ENCODE results near the gene NME3. TPM values are rescaled to one million over a fixed set of nuclear protein-coding genes. Genes with fewer than 3 reads are reported as not detected.

Gene NME3
- total and polyA plus RNA-seq, 4 donors: 21.6 to 86.2 (median 80.0) TPM

- H3K9me3 ChIP-seq (ENCODE audit: control insufficient read depth, insufficient read depth, low read length): peaks cover 5% of the 10 kb centered on the region
- H3K27me3 ChIP-seq (ENCODE audit: control insufficient read depth, insufficient read depth, low read length): no peaks in the 10 kb centered on the region
- 84% methylated on average over 27 of the region's 32 CpGs for WGBS (ENCODE audit: insufficient coverage)
- H3K27ac ChIP-seq (ENCODE audit: low read depth, low read length): no peak overlapping the region
- H3K36me3 ChIP-seq (ENCODE audit: control insufficient read depth, insufficient read depth, low read length): peaks cover 52% of the 10 kb centered on the region
- H3K4me1 ChIP-seq (ENCODE audit: control insufficient read depth, insufficient read depth, low read length): no peaks in the 10 kb centered on the region
- no peak for DNase-seq (ENCODE audit: low read depth in 4 of 6, low spot score in 6 of 6)
- no peak overlapping the region for H3K4me3 ChIP-seq (ENCODE audit: low read depth, low read length)
These were observed 23.7 kb upstream of the NME3 start for GRCh38 chr16:1794908-1795666.

- Histone ChIP-seq H3K27me3 (ENCODE audit: control insufficient read depth, insufficient read depth, low read length) (no peaks in the 10 kb centered on the region), H3K4me3 (ENCODE audit: low read depth, low read length) (no peak overlapping the region), H3K36me3 (ENCODE audit: control insufficient read depth, insufficient read depth, low read length) (peaks cover 59% of the 10 kb centered on the region), H3K27ac (ENCODE audit: low read depth, low read length) (no peak overlapping the region), H3K4me1 (ENCODE audit: control insufficient read depth, insufficient read depth, low read length) (no peaks in the 10 kb centered on the region), H3K9me3 (ENCODE audit: control insufficient read depth, insufficient read depth, low read length) (peaks cover 5% of the 10 kb centered on the region)
- WGBS (ENCODE audit: insufficient coverage): 69% methylated on average over 18 of the region's 18 CpGs
- no peak for DNase-seq (ENCODE audit: low read depth in 4 of 6, low spot score in 6 of 6)
These were observed 23.0 kb upstream of the NME3 start for GRCh38 chr16:1794221-1794871.

GRCh38 chr16:1793578-1794220 lies 22.4 kb upstream of the NME3 start, which contains the start of gene IGFALS:
Gene IGFALS (minus strand): TSS chr16:1793705. CDS start chr16:1793652, 53 bp downstream.
- no peak for DNase-seq (ENCODE audit: low read depth in 4 of 6, low spot score in 6 of 6)
- peaks cover 66% of the 10 kb centered on the region for H3K36me3 ChIP-seq (ENCODE audit: control insufficient read depth, insufficient read depth, low read length)
- H3K9me3 ChIP-seq (ENCODE audit: control insufficient read depth, insufficient read depth, low read length): peaks cover 5% of the 10 kb centered on the region
- H3K27ac ChIP-seq (ENCODE audit: low read depth, low read length): no peak within 1 kb of the TSS
- no peaks in the 10 kb centered on the region for H3K4me1 ChIP-seq (ENCODE audit: control insufficient read depth, insufficient read depth, low read length)
- 70% methylated on average over 28 of the region's 28 CpGs for WGBS (ENCODE audit: insufficient coverage)
- H3K27me3 ChIP-seq (ENCODE audit: control insufficient read depth, insufficient read depth, low read length): no peaks in the 10 kb centered on the region
- no peak within 1 kb of the TSS for H3K4me3 ChIP-seq (ENCODE audit: low read depth, low read length)

GRCh38 chr16:1792836-1793577 lies 21.7 kb upstream of the NME3 start:
- WGBS (ENCODE audit: insufficient coverage): 89% methylated on average over 32 of the region's 33 CpGs
- Histone ChIP-seq H3K4me3 (ENCODE audit: low read depth, low read length) (no peak overlapping the region), H3K4me1 (ENCODE audit: control insufficient read depth, insufficient read depth, low read length) (no peaks in the 10 kb centered on the region), H3K27ac (ENCODE audit: low read depth, low read length) (no peak overlapping the region), H3K9me3 (ENCODE audit: control insufficient read depth, insufficient read depth, low read length) (peaks cover 3% of the 10 kb centered on the region), H3K27me3 (ENCODE audit: control insufficient read depth, insufficient read depth, low read length) (no peaks in the 10 kb centered on the region), H3K36me3 (ENCODE audit: control insufficient read depth, insufficient read depth, low read length) (peaks cover 72% of the 10 kb centered on the region)
- no peak for DNase-seq (ENCODE audit: low read depth in 4 of 6, low spot score in 6 of 6)

- no peak for DNase-seq (ENCODE audit: low read depth in 4 of 6, low spot score in 6 of 6)
- H3K9me3 ChIP-seq (ENCODE audit: control insufficient read depth, insufficient read depth, low read length): no peaks in the 10 kb centered on the region
- H3K27me3 ChIP-seq (ENCODE audit: control insufficient read depth, insufficient read depth, low read length): no peaks in the 10 kb centered on the region
- no peak overlapping the region for H3K4me3 ChIP-seq (ENCODE audit: low read depth, low read length)
- WGBS (ENCODE audit: insufficient coverage): 88% methylated on average over 59 of the region's 59 CpGs
- no peaks in the 10 kb centered on the region for H3K4me1 ChIP-seq (ENCODE audit: control insufficient read depth, insufficient read depth, low read length)
- peaks cover 81% of the 10 kb centered on the region for H3K36me3 ChIP-seq (ENCODE audit: control insufficient read depth, insufficient read depth, low read length)
- no peak overlapping the region for H3K27ac ChIP-seq (ENCODE audit: low read depth, low read length)
These were observed 20.8 kb upstream of the NME3 start for GRCh38 chr16:1791943-1792812.

GRCh38 chr16:1791256-1791942 lies 20.1 kb upstream of the NME3 start:
- Histone ChIP-seq H3K27ac (ENCODE audit: low read depth, low read length) (no peak overlapping the region), H3K36me3 (ENCODE audit: control insufficient read depth, insufficient read depth, low read length) (peaks cover 89% of the 10 kb centered on the region), H3K27me3 (ENCODE audit: control insufficient read depth, insufficient read depth, low read length) (no peaks in the 10 kb centered on the region), H3K4me3 (ENCODE audit: low read depth, low read length) (no peak overlapping the region), H3K9me3 (ENCODE audit: control insufficient read depth, insufficient read depth, low read length) (no peaks in the 10 kb centered on the region), H3K4me1 (ENCODE audit: control insufficient read depth, insufficient read depth, low read length) (no peaks in the 10 kb centered on the region)
- WGBS (ENCODE audit: insufficient coverage): 96% methylated on average over 53 of the region's 53 CpGs
- no peak for DNase-seq (ENCODE audit: low read depth in 4 of 6, low spot score in 6 of 6)

GRCh38 chr16:1790611-1791255 lies 19.4 kb upstream of the NME3 start:
- H3K9me3 ChIP-seq (ENCODE audit: control insufficient read depth, insufficient read depth, low read length): no peaks in the 10 kb centered on the region
- H3K27ac ChIP-seq (ENCODE audit: low read depth, low read length): no peak overlapping the region
- H3K27me3 ChIP-seq (ENCODE audit: control insufficient read depth, insufficient read depth, low read length): no peaks in the 10 kb centered on the region
- peaks cover 95% of the 10 kb centered on the region for H3K36me3 ChIP-seq (ENCODE audit: control insufficient read depth, insufficient read depth, low read length)
- 95% methylated on average over 44 of the region's 44 CpGs for WGBS (ENCODE audit: insufficient coverage)
- no peak overlapping the region for H3K4me3 ChIP-seq (ENCODE audit: low read depth, low read length)
- H3K4me1 ChIP-seq (ENCODE audit: control insufficient read depth, insufficient read depth, low read length): no peaks in the 10 kb centered on the region
- no peak for DNase-seq (ENCODE audit: low read depth in 4 of 6, low spot score in 6 of 6)

GRCh38 chr16:1790261-1790610 lies 18.9 kb upstream of the NME3 start:
- H3K27ac ChIP-seq (ENCODE audit: low read depth, low read length): no peak overlapping the region
- no peak for DNase-seq (ENCODE audit: low read depth in 4 of 6, low spot score in 6 of 6)
- peaks cover 98% of the 10 kb centered on the region for H3K36me3 ChIP-seq (ENCODE audit: control insufficient read depth, insufficient read depth, low read length)
- no peak overlapping the region for H3K4me3 ChIP-seq (ENCODE audit: low read depth, low read length)
- WGBS (ENCODE audit: insufficient coverage): 92% methylated on average over 15 of the region's 15 CpGs
- no peaks in the 10 kb centered on the region for H3K27me3 ChIP-seq (ENCODE audit: control insufficient read depth, insufficient read depth, low read length)
- peaks cover under 1% of the 10 kb centered on the region for H3K4me1 ChIP-seq (ENCODE audit: control insufficient read depth, insufficient read depth, low read length)
- H3K9me3 ChIP-seq (ENCODE audit: control insufficient read depth, insufficient read depth, low read length): no peaks in the 10 kb centered on the region
